ENCODE measurements around the gene PRKCI.

PRKCI gene

DNA sequence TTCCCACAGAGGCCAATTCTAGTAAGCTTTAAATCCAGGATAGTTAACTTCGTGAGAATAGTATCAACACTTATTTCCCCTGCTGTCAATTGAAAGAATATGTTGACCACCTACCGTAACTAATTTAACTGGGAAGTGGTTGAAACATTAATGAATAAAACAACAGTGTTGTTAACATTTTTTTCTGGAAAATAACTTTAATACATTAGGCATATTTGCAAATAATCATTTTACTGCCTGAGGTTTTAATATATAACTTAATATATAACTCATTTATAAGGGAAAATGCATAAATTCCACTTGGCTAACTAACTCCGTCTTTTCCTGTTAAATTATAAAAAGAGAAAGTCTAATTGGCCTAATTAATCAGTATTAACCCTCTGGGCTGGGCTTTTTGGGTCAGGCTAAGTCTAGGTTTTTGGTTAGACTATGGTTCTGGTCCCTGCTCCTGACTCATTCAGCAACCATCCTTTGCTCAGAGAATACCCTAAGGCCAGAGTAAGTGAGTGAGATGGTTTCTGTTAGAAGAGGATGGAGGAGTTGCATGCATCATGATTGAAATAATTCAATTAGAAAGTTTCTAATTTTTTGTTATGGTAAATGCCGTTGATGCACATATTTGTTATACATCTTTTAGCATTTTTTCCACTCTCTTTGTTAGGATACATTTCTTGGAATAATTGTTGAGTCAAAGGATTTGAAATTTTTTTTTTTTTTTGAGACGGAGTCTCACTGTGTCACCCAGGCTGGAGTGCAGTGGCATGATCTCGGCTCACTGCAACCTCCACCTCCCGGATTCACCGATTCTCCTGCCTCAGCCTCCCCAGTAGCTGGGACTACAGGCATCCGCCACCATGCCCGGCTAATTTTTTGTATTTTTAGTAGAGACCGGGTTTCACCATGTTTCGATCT, 124.5 kb downstream of the PRKCI start:
- DNase-seq (ENCODE audit: low spot score) = peak; percentile 67

DNA sequence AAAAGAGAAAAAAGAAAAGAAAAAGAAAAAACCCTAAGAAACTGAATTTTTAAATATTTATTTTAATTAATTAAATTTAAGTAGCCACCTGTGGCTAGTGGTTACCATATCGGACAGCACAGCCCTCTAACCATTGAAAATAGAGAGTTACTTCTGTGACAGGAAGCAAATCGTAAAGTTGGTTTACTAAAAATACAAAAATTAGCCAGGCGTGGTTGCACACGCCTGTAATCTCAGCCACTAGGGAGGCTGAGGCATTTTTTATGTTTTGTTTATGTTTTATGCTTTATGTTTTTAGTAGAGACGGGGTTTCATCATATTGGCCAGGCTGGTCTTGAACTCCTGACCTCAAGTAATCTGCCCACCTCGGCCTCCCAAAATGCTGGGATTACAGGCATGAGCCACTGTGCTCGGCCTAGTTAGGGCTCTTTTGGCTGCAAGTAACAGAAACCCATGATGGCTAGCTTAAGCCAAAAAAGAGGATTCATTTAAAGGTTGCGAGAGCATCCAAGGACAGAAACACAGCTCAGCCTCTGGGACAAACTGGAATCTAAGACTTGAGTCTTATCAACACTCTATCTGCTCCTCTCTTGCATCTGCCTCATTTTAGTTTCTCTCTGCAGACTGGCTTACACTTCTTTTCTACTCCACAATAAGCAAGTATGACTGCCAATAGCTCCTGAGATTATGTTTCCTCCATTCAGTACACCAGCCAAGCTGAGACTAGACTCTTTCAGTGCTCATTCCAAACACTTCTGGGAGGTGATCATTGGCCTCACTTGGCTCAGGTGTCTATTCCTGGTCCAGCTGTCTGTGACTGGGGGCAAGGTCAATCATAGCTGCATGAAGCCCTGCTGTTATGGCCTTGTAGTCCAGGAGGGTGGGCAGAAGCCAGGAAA, 128.5 kb downstream of the PRKCI start:
- no peak for DNase-seq (ENCODE audit: low spot score)

DNA sequence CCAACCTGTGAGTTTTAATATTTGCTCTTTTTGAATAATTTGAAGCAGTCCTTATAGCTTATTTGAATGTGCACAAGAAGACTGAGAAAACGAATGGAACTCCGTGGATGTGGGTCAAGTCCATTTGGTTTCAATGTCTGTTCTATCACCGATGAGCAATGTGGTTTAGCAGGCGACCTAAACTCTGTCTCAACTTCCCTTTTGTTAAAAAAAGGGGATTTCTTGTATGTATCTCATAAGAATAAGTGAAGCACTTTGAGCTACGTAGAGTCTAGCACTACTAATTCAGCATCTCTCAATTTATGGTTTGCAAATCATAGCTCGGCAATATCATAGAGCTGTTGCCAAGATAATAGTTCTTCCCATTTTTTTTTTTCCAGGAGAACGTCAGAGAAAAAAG, 130.7 kb downstream of the PRKCI start:
- no peak for DNase-seq (ENCODE audit: low spot score)

DNA sequence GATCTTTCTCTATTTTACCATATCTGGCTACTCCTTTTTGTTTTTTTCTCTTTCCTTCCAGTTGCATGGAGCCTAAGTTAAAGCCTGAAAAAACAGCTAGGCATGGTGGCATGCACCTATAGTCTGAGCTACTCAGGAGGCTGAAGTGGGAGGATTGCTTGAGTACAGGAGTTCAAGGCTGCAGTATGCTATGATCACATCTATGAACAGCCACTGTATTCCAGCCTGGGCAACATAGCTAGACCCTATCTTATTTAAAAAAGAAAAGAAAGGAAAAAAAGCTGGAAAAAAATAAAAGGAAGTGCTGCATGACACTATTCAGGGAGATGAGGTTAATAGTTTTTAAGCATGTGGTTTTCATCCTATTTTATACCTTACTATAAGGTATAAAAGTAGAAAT, 131.3 kb downstream of the PRKCI start:
- no peak for DNase-seq (ENCODE audit: low spot score)

DNA sequence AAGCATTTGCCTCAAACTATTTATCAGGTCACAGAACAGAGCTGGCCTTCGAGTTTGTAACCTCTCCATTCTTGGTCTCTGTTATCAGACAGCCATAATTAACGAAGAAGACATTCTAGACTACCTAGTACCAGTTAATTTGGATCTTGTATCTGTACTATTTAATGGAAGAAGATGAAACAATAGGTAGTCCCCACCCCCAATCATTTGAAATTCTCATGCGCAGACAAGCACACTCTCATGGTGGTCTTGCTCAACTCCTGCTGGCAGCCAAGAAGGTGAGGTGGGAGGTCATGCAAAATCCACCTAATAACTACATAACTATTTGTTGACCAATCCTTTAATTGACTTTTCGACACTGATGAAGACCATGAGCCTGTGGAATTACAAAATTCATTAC, 132.5 kb downstream of the PRKCI start:
- DNase-seq (ENCODE audit: low spot score) = no peak
